Parathyroid adenoma (tissue), 2 donors: ENCODE measurements around the gene CYP3A5.
"Not testable (repeated sequence)": the region's sequence is repeated elsewhere in the genome, so short reads cannot be mapped to it uniquely, and the experiment has no call there.

ENCODE experiments used
- H2AFZ ChIP-seq: fragments of 300-600 bp; sonication (generic); one replicate; pipeline ENCODE4 v1.7.0; 2017; ENCODE audit warnings: antibody characterized with exemption, mild to moderate bottlenecking
- H3K27ac ChIP-seq: fragments of 300-600 bp; sonication (generic); one replicate; pipeline ENCODE4 v1.7.0; 2017
- H3K27me3 ChIP-seq: fragments of 300-600 bp; sonication (generic); one replicate; pipeline ENCODE4 v1.7.0; 2017; ENCODE audit warnings: low read length; ENCODE audit not compliant: control insufficient read depth, insufficient read depth
- H3K36me3 ChIP-seq: fragments of 300-600 bp; sonication (generic); one replicate; pipeline ENCODE4 v1.7.0; 2017; ENCODE audit warnings: low read length; ENCODE audit not compliant: control insufficient read depth, insufficient read depth
- H3K4me1 ChIP-seq: fragments of 300-600 bp; sonication (generic); one replicate; pipeline ENCODE4 v1.7.0; 2017; ENCODE audit warnings: control low read depth
- H3K4me2 ChIP-seq: fragments of 300-600 bp; sonication (generic); one replicate; pipeline ENCODE4 v1.7.0; 2017; ENCODE audit warnings: low read length
- H3K4me3 ChIP-seq: fragments of 300-600 bp; sonication (generic); one replicate; pipeline ENCODE4 v1.7.0; 2017; ENCODE audit warnings: low read depth, low read length
- H3K79me2 ChIP-seq: fragments of 300-600 bp; sonication (generic); one replicate; pipeline ENCODE4 v1.7.0; 2017; ENCODE audit warnings: control low read depth
- H3K9ac ChIP-seq: fragments of 300-600 bp; sonication (generic); one replicate; pipeline ENCODE4 v1.7.0; 2017; ENCODE audit warnings: mild to moderate bottlenecking
- H3K9me3 ChIP-seq: fragments of 300-600 bp; sonication (generic); one replicate; pipeline ENCODE4 v1.7.0; 2017; ENCODE audit warnings: low read length; ENCODE audit not compliant: control insufficient read depth
- CTCF ChIP-seq: fragments of 300-600 bp; sonication (generic); IDR thresholded peaks from one replicate; pipeline ENCODE4 v1.7.0; 2017; ENCODE audit warnings: antibody characterized with exemption, mild to moderate bottlenecking
- donor health status: primary hyperparathyroidism.

CYP3A5 gene

GRCh38 chr7:99643464-99643863 is 36.3 kb downstream of the CYP3A5 start:
- Histone ChIP-seq H2AFZ (no peak overlapping the region), H3K9ac (no peak overlapping the region), H3K27me3 (no peaks in the 10 kb centered on the region), H3K36me3 (no peaks in the 10 kb centered on the region), H3K79me2 (peaks cover 4% of the 10 kb centered on the region), H3K27ac (no peak overlapping the region), H3K4me2 (no peak overlapping the region), H3K9me3 (no peaks in the 10 kb centered on the region), H3K4me3 (no peak overlapping the region), H3K4me1 (no peaks in the 10 kb centered on the region)
- no peak for TF ChIP-seq CTCF

GRCh38 chr7:99642027-99642426 is 37.8 kb downstream of the CYP3A5 start:
- Histone ChIP-seq H3K9me3 (no peaks in the 10 kb centered on the region), H3K4me1 (no peaks in the 10 kb centered on the region), H2AFZ (no peak overlapping the region), H3K36me3 (no peaks in the 10 kb centered on the region), H3K27ac (no peak overlapping the region), H3K79me2 (peaks cover 3% of the 10 kb centered on the region), H3K4me3 (no peak overlapping the region), H3K9ac (no peak overlapping the region), H3K4me2 (no peak overlapping the region), H3K27me3 (no peaks in the 10 kb centered on the region)
- no peak for TF ChIP-seq CTCF

- H3K9ac ChIP-seq, result no peak overlapping the region
- no peak for TF ChIP-seq CTCF
- H3K36me3 ChIP-seq, result no peaks in the 10 kb centered on the region
- H3K4me1 ChIP-seq, result no peaks in the 10 kb centered on the region
- no peak overlapping the region for H3K4me3 ChIP-seq
- no peaks in the 10 kb centered on the region for H3K79me2 ChIP-seq
- H3K27ac ChIP-seq, result no peak overlapping the region
- H2AFZ ChIP-seq, result no peak overlapping the region
- no peak overlapping the region for H3K4me2 ChIP-seq
- H3K27me3 ChIP-seq, result no peaks in the 10 kb centered on the region
- no peaks in the 10 kb centered on the region for H3K9me3 ChIP-seq
These were observed 40.5 kb downstream of the CYP3A5 start for GRCh38 chr7:99639267-99639666.

GRCh38 chr7:99638731-99639130 is 41.1 kb downstream of the CYP3A5 start:
- Histone ChIP-seq H3K9me3 (no peaks in the 10 kb centered on the region), H3K4me1 (no peaks in the 10 kb centered on the region), H2AFZ (no peak overlapping the region), H3K36me3 (no peaks in the 10 kb centered on the region), H3K79me2 (no peaks in the 10 kb centered on the region), H3K4me2 (no peak overlapping the region), H3K27ac (no peak overlapping the region), H3K27me3 (no peaks in the 10 kb centered on the region), H3K4me3 (no peak overlapping the region), H3K9ac (no peak overlapping the region)
- TF ChIP-seq CTCF, result no peak

- H3K27ac ChIP-seq, H3K4me3 ChIP-seq, H3K4me1 ChIP-seq, H2AFZ ChIP-seq, H3K36me3 ChIP-seq, H3K27me3 ChIP-seq, H3K4me2 ChIP-seq, H3K9ac ChIP-seq, H3K79me2 ChIP-seq, H3K9me3 ChIP-seq: not testable (repeated sequence)
These were observed 42.4 kb downstream of the CYP3A5 start for GRCh38 chr7:99637414-99637813.
